ENCODE data around the gene KCNN4.

GRCh38 chr19:43767316-43767715, 13.5 kb downstream of the KCNN4 start:
- TF ChIP-seq GATA3 (IDR thresholded peaks at IDR 0.05; ENCODE audit: low read depth, low read length) (no peak), GATA2 (IDR thresholded peaks at IDR 0.05; ENCODE audit: low read depth, low read length) (no peak)
